H1 (cell line): ENCODE measurements around the gene ARID1B. TPM values are rescaled to one million over a fixed set of nuclear protein-coding genes. Genes with fewer than 3 reads are reported as not detected.

Source experiments
- ASH2L ChIP-seq: fragments of 200-600, 300-600 bp; sonication (generic); IDR thresholded peaks from one replicate; pipeline ENCODE4 v1.7.1; 2017; ENCODE audit warnings: low read length
- CTBP2 ChIP-seq: IDR thresholded peaks from 2 replicates; pipeline ENCODE4 v1.7.0; 2011; ENCODE audit warnings: borderline replicate concordance, mild to moderate bottlenecking, moderate library complexity, mixed read lengths, low read length; ENCODE audit not compliant: insufficient read depth, insufficient read length
- EZH2 ChIP-seq: fragments of 200-600 bp; sonication (generic); IDR thresholded peaks from 2 replicates; pipeline ENCODE4 v1.7.1; 2012; ENCODE audit warnings: low read depth, mild to moderate bottlenecking, moderate library complexity, low read length, inconsistent platforms; ENCODE audit not compliant: severe bottlenecking
- KDM4A ChIP-seq: IDR thresholded peaks from one replicate; pipeline ENCODE4 v1.7.1; 2012; ENCODE audit warnings: low read depth, mild to moderate bottlenecking, moderate library complexity, low read length, inconsistent platforms; ENCODE audit not compliant: severe bottlenecking
- polyA plus RNA-seq, 7 experiments: library from polyadenylated mRNA; depleted of rRNA in 3 of 7; stranded (reverse) in 5 of 7; unstranded in 2 of 7; fragments of >200 nt in 5 of 7; fragments of 200-250 nt in 2 of 7; gene quantifications; 1 replicate in 5 of 7; 2 replicates in 1 of 7; 4 replicates in 1 of 7; pipeline versions ENCODE4 v1.2.1 to v1.2.3, GENCODE V29; 2011 to 2013; ENCODE audit warnings: missing spikeins in 2 of 7, mixed read lengths in 2 of 7
- total RNA-seq: library from RNA; stranded (reverse); fragmentation: NEBNext Ultra II Directional; extraction: Animal tissue kit (Norgen Biotek cat#: 25700); gene quantifications from 2 replicates; pipeline ENCODE4 v1.2.1, GENCODE V29; 2021

The ARID1B gene
- total and polyA plus RNA-seq, 2 of the 8 experiments (the other 6 are each of a cell fraction or from before 2014, with no cell fraction given), result 24.3 to 70.3 TPM

- TF ChIP-seq CTBP2, result no peak
- no peak for TF ChIP-seq KDM4A
- no peak for TF ChIP-seq EZH2
- no peak for TF ChIP-seq ASH2L
Measured at GRCh38 chr6:157169226-157169625, 392.0 kb downstream of the ARID1B start (continued).
